Measurements from ENCODE around the gene RANBP1. TPM values are rescaled to one million over a fixed set of nuclear protein-coding genes. Genes with fewer than 3 reads are reported as not detected.

Gene RANBP1
- total and polyA plus RNA-seq, 3 donors from 2014 or later = 247 to 318 (median 284) TPM

DNA sequence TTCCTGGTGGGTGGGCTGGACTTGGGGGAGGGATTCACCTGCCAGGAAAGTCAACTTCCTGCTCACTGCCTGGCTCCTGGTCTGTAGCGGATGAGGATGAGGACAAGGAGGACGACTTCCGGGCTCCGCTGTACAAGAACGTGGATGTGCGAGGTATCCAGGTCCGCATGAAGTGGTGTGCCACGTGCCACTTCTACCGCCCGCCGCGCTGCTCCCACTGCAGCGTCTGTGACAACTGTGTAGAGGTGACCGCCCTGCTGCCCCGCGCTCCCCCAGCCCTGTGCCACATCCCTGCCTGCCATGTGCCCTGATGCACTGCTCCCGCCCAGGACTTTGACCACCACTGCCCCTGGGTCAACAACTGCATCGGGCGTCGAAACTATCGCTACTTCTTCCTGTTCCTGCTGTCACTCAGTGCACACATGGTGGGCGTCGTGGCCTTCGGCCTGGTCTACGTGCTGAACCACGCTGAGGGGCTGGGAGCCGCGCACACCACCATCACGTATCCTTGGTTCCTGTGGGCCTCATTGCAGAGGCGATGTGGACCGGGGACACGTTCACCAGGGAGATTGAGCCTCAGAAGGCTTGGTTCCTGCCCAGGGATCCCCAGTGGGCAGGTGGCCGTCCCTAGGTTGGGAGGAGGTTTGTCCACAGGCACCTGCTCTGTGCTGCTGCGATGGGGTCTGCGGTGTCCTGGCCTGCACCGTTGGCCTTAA, 23.6 kb downstream of the RANBP1 start:
- H3K9me3 ChIP-seq = no peaks in the 10 kb centered on the region
- WGBS, 2 donors = 94 to 96% methylated on average over 30 to 36 of the region's 36 CpGs
- H3K27ac ChIP-seq = no peak overlapping the region
- TF ChIP-seq, protein P1, sequence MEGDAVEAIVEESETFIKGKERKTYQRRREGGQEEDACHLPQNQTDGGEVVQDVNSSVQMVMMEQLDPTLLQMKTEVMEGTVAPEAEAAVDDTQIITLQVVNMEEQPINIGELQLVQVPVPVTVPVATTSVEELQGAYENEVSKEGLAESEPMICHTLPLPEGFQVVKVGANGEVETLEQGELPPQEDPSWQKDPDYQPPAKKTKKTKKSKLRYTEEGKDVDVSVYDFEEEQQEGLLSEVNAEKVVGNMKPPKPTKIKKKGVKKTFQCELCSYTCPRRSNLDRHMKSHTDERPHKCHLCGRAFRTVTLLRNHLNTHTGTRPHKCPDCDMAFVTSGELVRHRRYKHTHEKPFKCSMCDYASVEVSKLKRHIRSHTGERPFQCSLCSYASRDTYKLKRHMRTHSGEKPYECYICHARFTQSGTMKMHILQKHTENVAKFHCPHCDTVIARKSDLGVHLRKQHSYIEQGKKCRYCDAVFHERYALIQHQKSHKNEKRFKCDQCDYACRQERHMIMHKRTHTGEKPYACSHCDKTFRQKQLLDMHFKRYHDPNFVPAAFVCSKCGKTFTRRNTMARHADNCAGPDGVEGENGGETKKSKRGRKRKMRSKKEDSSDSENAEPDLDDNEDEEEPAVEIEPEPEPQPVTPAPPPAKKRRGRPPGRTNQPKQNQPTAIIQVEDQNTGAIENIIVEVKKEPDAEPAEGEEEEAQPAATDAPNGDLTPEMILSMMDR (IDR thresholded peaks at IDR 0.05) = no peak
- no peak for TF ChIP-seq POLR2A (IDR thresholded peaks at IDR 0.05)
- H3K4me1 ChIP-seq = peaks cover 25% of the 10 kb centered on the region
- no peaks in the 10 kb centered on the region for H3K36me3 ChIP-seq (ENCODE audit: low read depth, missing control alignments)
- intact Hi-C loops (cut with DNase I; ENCODE audit: low total_unique reads) = no loop called here
- no peaks in the 10 kb centered on the region for H3K27me3 ChIP-seq
- no peak for DNase-seq
- no peak overlapping the region for H3K4me3 ChIP-seq

DNA sequence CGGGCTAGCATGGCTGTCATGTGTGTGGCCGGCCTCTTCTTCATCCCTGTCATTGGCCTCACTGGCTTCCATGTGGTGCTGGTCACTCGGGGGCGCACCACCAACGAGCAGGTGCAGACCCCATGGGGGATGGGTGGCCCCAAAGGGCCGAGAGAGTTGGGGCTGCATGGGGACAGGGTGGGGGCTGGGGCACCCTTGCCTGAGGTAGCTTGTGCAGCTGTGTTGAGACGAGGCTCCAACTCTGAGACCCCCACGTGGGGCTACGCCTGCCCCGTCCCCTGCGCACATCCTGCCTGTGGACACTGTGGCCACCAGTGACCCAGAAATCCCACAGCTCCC, 24.2 kb downstream of the RANBP1 start:
- Histone ChIP-seq H3K36me3 (ENCODE audit: low read depth, missing control alignments) (no peaks in the 10 kb centered on the region), H3K4me3 (no peak overlapping the region), H3K4me1 (peaks cover 25% of the 10 kb centered on the region), H3K27ac (no peak overlapping the region), H3K27me3 (no peaks in the 10 kb centered on the region), H3K9me3 (no peaks in the 10 kb centered on the region)
- intact Hi-C loops (cut with DNase I; ENCODE audit: low total_unique reads) = no loop called here
- 88 to 92% methylated on average over 5 to 11 of the region's 11 CpGs for WGBS, 2 donors
- DNase-seq = no peak
- TF ChIP-seq POLR2A (IDR thresholded peaks at IDR 0.05) = no peak
- TF ChIP-seq, protein P1 (IDR thresholded peaks at IDR 0.05) = no peak

DNA sequence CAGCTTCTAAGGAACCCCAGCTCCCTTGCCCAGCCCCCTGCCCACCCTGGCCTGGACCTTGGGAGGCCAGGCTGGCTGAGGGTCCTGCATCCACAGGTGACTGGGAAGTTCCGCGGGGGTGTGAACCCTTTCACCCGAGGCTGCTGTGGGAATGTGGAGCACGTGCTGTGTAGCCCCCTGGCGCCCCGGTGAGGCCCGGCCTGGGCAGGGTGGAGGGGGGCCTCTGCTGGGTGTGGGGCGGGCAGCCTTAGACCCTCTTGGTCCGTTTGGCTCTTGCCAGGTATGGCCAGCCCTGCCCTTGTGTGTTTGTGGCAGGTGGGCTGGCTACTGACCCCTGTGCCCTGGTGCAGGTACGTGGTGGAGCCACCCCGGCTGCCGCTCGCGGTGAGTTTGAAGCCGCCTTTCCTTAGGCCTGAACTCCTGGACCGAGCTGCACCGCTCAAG, 24.6 kb downstream of the RANBP1 start:
- peaks cover 25% of the 10 kb centered on the region for H3K4me1 ChIP-seq
- H3K4me3 ChIP-seq = no peak overlapping the region
- no peaks in the 10 kb centered on the region for H3K27me3 ChIP-seq
- TF ChIP-seq, protein P1 (IDR thresholded peaks at IDR 0.05) = no peak
- no peak for TF ChIP-seq POLR2A (IDR thresholded peaks at IDR 0.05)
- H3K27ac ChIP-seq = no peak overlapping the region
- intact Hi-C loops (cut with DNase I; ENCODE audit: low total_unique reads) = no loop called here
- no peak for DNase-seq
- WGBS, 2 donors = 70 to 84% methylated on average over 2 to 17 of the region's 17 CpGs
- H3K9me3 ChIP-seq = no peaks in the 10 kb centered on the region
- H3K36me3 ChIP-seq (ENCODE audit: low read depth, missing control alignments) = no peaks in the 10 kb centered on the region

DNA sequence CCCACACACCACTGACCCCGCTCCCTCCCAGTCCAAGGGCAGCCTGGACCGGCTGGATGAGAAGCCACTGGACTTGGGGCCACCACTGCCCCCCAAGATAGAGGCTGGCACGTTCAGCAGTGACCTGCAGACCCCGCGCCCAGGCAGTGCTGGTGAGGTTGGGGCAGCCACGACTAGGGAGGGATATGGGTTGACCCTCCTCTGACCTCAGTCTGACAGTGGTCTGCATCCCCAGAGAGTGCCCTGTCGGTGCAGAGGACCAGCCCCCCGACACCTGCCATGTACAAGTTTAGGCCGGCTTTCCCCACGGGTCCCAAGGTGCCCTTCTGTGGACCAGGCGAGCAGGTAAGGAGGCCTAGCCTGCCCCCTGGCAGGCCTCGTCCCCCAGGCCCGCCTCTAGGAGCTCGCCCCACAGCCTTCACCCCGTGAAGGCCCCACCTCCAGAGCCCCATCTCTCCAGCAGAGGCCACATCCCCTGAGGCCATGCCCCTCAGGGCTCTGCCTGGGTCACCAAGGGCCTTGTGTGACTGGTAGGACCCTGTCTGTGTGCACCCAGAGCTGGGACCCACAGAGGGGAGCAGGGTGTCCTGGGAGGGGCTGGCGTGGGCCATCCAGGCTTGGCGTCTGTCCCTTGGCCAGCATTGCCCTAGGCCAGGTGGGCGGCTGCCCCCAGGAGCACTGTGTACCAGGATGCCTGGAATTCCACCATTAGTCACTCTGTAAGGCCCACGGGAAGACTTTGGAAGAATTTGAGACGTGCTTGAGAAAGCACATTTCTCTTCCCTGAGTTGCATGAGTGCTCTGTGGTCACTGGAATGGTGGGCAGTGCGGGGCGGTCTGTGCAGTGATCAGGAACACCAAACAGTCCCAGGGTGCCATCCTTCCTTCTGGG, 25.5 kb downstream of the RANBP1 start:
- Histone ChIP-seq H3K36me3 (ENCODE audit: low read depth, missing control alignments) (no peaks in the 10 kb centered on the region), H3K27ac (no peak overlapping the region), H3K4me1 (peaks cover 21% of the 10 kb centered on the region), H3K27me3 (no peaks in the 10 kb centered on the region), H3K4me3 (no peak overlapping the region), H3K9me3 (no peaks in the 10 kb centered on the region)
- no peak for DNase-seq
- WGBS, 2 donors = 71 to 85% methylated on average over 8 to 22 of the region's 22 CpGs
- TF ChIP-seq, protein P1 (IDR thresholded peaks at IDR 0.05) = no peak
- no peak for TF ChIP-seq POLR2A (IDR thresholded peaks at IDR 0.05)
- intact Hi-C loops (cut with DNase I; ENCODE audit: low total_unique reads) = no loop called here
